HCT116 (cell line): ENCODE measurements around the gene SHISA3. TPM values are rescaled to one million over a fixed set of nuclear protein-coding genes. Genes with fewer than 3 reads are reported as not detected.

Experiments
- ATAC-seq: fragments of 200-7000 bp; cut with Tn5 transposase; 2 replicates; pipeline ENCODE4 v1.9.1; 2020; ENCODE audit warnings: mild to moderate bottlenecking, moderate library complexity
- BruUV-seq: library from RNA; stranded (reverse); fragments of 400-500 nt; replicated peaks from 2 replicates; lab custom pipeline; 2021; lab: Mats Ljungman, UMichigan
- CTCF ChIA-PET: fragments of 300-600 bp; sonication (Branson Sonifier 250); formaldehyde crosslinking; loops from one replicate; lab custom pipeline; 2021; ENCODE audit warnings: antibody characterized with exemption; lab: Charles Lee
- POLR2A ChIA-PET: fragments of 300-600, 350-600 bp; sonication (Branson Sonifier 250); formaldehyde crosslinking; loops from one replicate; lab custom pipeline; 2021; ENCODE audit warnings: antibody characterized with exemption; lab: Charles Lee
- RAD21 ChIA-PET, 2 experiments: fragments of 300-600 bp; sonication (Branson Sonifier 250); formaldehyde crosslinking; loops; one replicate each; lab custom pipeline; 2023; ENCODE audit warnings: low total read pairs in 2 of 2; ENCODE audit not compliant: uncharacterized antibody in 2 of 2, unreplicated experiment in 2 of 2, low non-redundant PET in 1 of 2; lab: Charles Lee
- DNase-seq: peaks from one replicate; pipeline ENCODE4 v3.0.0-alpha.2; 2010; ENCODE audit warnings: low read depth, low spot score
- H2AFZ ChIP-seq: fragments of 200-600 bp; shearing (Covaris generic), sonication (generic); 2 replicates; pipeline ENCODE4 v1.6.1; 2017; ENCODE audit warnings: low read depth, mixed run types, mixed read lengths, antibody characterized with exemption, low read length; ENCODE audit not compliant: poor library complexity, severe bottlenecking
- H3K27ac ChIP-seq: 2 replicates; pipeline ENCODE4 v1.5.1; 2012; ENCODE audit warnings: low read depth, low read length
- H3K27me3 ChIP-seq: fragments of 200-600 bp; sonication (generic); 2 replicates; pipeline ENCODE4 v1.6.1; 2016; ENCODE audit warnings: mixed run types, low read length, mixed read lengths; ENCODE audit not compliant: insufficient read depth
- H3K36me3 ChIP-seq, 2 experiments: fragments of 200-500 bp in 1 of 2; fragments of 200-600 bp in 1 of 2; sonication (Bioruptor generic) in 1 of 2; sonication (generic) in 1 of 2; 2 replicates each; pipeline versions ENCODE4 v1.5.1 to v1.6.1; 2014 to 2016; ENCODE audit warnings: low read length in 2 of 2, inconsistent platforms in 1 of 2, mixed read lengths in 1 of 2, mixed run types in 1 of 2; ENCODE audit not compliant: insufficient read depth in 2 of 2, control insufficient read depth in 1 of 2
- H3K4me1 ChIP-seq, 2 experiments: fragments of 200-600 bp in 1 of 2; sonication (generic) in 1 of 2; 2 replicates each; pipeline versions ENCODE4 v1.5.1 to v1.6.1; 2012 to 2017; ENCODE audit warnings: low read length in 2 of 2, inconsistent platforms in 1 of 2, mild to moderate bottlenecking in 1 of 2, mixed read lengths in 1 of 2, mixed run types in 1 of 2, moderate library complexity in 1 of 2; ENCODE audit not compliant: insufficient read depth in 2 of 2, control insufficient read depth in 1 of 2
- H3K4me2 ChIP-seq: fragments of 200-600 bp; sonication (generic); 2 replicates; pipeline ENCODE4 v1.6.1; 2017; ENCODE audit warnings: mixed run types, low read length, mixed read lengths
- H3K4me3 ChIP-seq, 2 experiments: fragments of 200-600 bp in 1 of 2; sonication (generic) in 1 of 2; replicated peaks in 1 of 2; 2 replicates each; pipeline ENCODE4 v1.5.1; 2011 to 2016; ENCODE audit warnings: low read length in 2 of 2, control low read depth in 1 of 2, low read depth in 1 of 2, mild to moderate bottlenecking in 1 of 2, mixed read lengths in 1 of 2, mixed run types in 1 of 2
- H3K79me2 ChIP-seq: fragments of 200-600 bp; sonication (generic); 2 replicates; pipeline ENCODE4 v1.6.1; 2017; ENCODE audit warnings: mild to moderate bottlenecking, mixed run types, low read length, moderate library complexity, mixed read lengths; ENCODE audit not compliant: insufficient read depth
- H3K9ac ChIP-seq: fragments of 200-600 bp; sonication (generic); 2 replicates; pipeline ENCODE4 v1.6.1; 2016; ENCODE audit warnings: low read length, mixed read lengths
- H3K9me2 ChIP-seq: fragments of 200-600 bp; sonication (generic), shearing (Covaris generic); 2 replicates; pipeline ENCODE4 v1.6.1; 2017; ENCODE audit warnings: mixed run types, mild to moderate bottlenecking, moderate library complexity; ENCODE audit not compliant: insufficient read depth
- H3K9me3 ChIP-seq, 2 experiments: fragments of 200-500 bp in 1 of 2; fragments of 200-600 bp in 1 of 2; sonication (Bioruptor generic) in 1 of 2; sonication (generic) in 1 of 2; 2 replicates each; pipeline ENCODE4 v1.6.1; 2014 to 2017; ENCODE audit warnings: low read length in 2 of 2, mixed read lengths in 2 of 2, inconsistent platforms in 1 of 2, low read depth in 1 of 2, mild to moderate bottlenecking in 1 of 2, mixed run types in 1 of 2, moderate library complexity in 1 of 2; ENCODE audit not compliant: control insufficient read depth in 1 of 2, insufficient read depth in 1 of 2
- H4K20me1 ChIP-seq: fragments of 200-600 bp; sonication (generic), shearing (Covaris generic); 2 replicates; pipeline ENCODE4 v1.6.1; 2017; ENCODE audit warnings: mixed run types, mild to moderate bottlenecking, moderate library complexity; ENCODE audit not compliant: insufficient read depth
- EGR1 ChIP-seq: IDR thresholded peaks from 2 replicates; pipeline ENCODE4 v1.6.1; 2012; ENCODE audit warnings: low read depth
- EZH2 ChIP-seq: fragments of 200-600 bp; sonication (generic); IDR thresholded peaks from 2 replicates; pipeline ENCODE4 v1.6.1; 2017; ENCODE audit warnings: antibody characterized with exemption, mixed run types
- JUND ChIP-seq: IDR thresholded peaks from 2 replicates; pipeline ENCODE4 v1.6.1; 2012
- POLR2A ChIP-seq: IDR thresholded peaks from 2 replicates; pipeline ENCODE4 v1.7.0; 2011; ENCODE audit warnings: borderline replicate concordance; ENCODE audit not compliant: insufficient read depth, insufficient read length; ENCODE audit errors: extremely low read depth
- POLR2AphosphoS5 ChIP-seq: IDR thresholded peaks from 2 replicates; pipeline ENCODE4 v1.6.1; 2011; ENCODE audit warnings: mild to moderate bottlenecking, low read depth, low read length, moderate library complexity
- RAD21 ChIP-seq: IDR thresholded peaks from 2 replicates; pipeline ENCODE4 v1.6.1; 2012; ENCODE audit warnings: low read depth, mild to moderate bottlenecking
- SRF ChIP-seq: IDR thresholded peaks from 2 replicates; pipeline ENCODE4 v1.6.1; 2012; ENCODE audit warnings: low read depth
- TCF7L2 ChIP-seq: IDR thresholded peaks from 2 replicates; pipeline ENCODE4 v1.7.0; 2011; ENCODE audit warnings: borderline replicate concordance, inconsistent platforms; ENCODE audit not compliant: insufficient read depth, insufficient read length; ENCODE audit errors: extremely low read depth
- ZBTB33 ChIP-seq: IDR thresholded peaks from 2 replicates; pipeline ENCODE4 v1.6.1; 2011; ENCODE audit warnings: mild to moderate bottlenecking, low read length, moderate library complexity; ENCODE audit not compliant: insufficient replicate concordance; ENCODE audit errors: extremely low read depth
- ZNF274 ChIP-seq: fragments of 200-500 bp; sonication (Bioruptor generic); IDR thresholded peaks from 2 replicates; pipeline ENCODE4 v1.6.1; 2014; ENCODE audit warnings: mild to moderate bottlenecking, low read depth, low read length, inconsistent platforms
- intact Hi-C: fragments of 100-400 bp; cut with micrococcal nuclease; formaldehyde crosslinking; loops from 2 replicates; pipeline ENCODE4 v1.10.0; 2022
- total RNA-seq: library from RNA; stranded (reverse); gene quantifications from one replicate; pipeline ENCODE4 v1.2.1, GENCODE V29; 2021; ENCODE audit not compliant: unreplicated experiment
- TF ChIP-seq, protein P1 (sequence below): IDR thresholded peaks from 2 replicates; pipeline ENCODE4 v1.6.1; 2012

The SHISA3 gene
- total RNA-seq, 1 experiment from 2014 or later: not detected

DNA sequence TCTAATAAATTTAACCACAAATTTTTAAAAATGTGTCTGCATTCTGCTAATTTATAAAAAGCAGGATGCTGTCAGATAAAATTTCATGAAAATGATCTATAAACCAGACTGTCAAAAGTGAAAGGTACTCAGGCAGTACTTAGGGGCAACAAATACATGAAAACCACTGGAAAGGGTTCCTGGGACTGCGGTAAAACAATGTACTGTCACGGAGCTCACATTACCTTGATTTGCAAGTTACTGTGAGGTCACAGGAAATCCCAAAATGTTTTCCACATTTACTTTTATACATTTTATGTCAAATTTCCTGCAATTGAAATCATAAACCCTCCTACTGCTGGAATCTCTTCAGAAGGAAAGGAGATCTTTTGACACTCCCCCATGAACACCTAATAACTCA lies 45.3 kb downstream of the SHISA3 start:
- Histone ChIP-seq H3K9ac (no peak overlapping the region), H3K36me3 (no peaks in the 10 kb centered on the region), H2AFZ (no peak overlapping the region), H3K27me3 (peaks cover 30% of the 10 kb centered on the region), H3K9me3 (no peaks in the 10 kb centered on the region), H3K9me2 (no peaks in the 10 kb centered on the region), H3K4me2 (no peak overlapping the region), H3K79me2 (no peaks in the 10 kb centered on the region), H4K20me1 (no peaks in the 10 kb centered on the region), H3K4me3 (no peak overlapping the region), H3K27ac (no peak overlapping the region), H3K4me1 (no peaks in the 10 kb centered on the region)
- no peak for ATAC-seq
- ChIA-PET POLR2A (no interaction called here), RAD21 (no interaction called here), CTCF (no interaction called here)
- no TSS peak for BruUV-seq
- TF ChIP-seq EGR1 (no peak), EZH2 (no peak), POLR2AphosphoS5 (no peak), JUND (no peak), SRF (no peak), TCF7L2 (no peak), ZNF274 (no peak), RAD21 (no peak), ZBTB33 (no peak), POLR2A (no peak)
- TF ChIP-seq, protein P1, sequence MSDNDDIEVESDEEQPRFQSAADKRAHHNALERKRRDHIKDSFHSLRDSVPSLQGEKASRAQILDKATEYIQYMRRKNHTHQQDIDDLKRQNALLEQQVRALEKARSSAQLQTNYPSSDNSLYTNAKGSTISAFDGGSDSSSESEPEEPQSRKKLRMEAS: no peak
- no peak for DNase-seq
- intact Hi-C loops: no loop called here
